Measurements from ENCODE around the gene HDAC4.
"Not testable (repeated sequence)": the region's sequence is repeated elsewhere in the genome, so short reads cannot be mapped to it uniquely, and the experiment has no call there.

Gene HDAC4

GRCh38 chr2:239049421-239050251 lies 351.2 kb downstream of the HDAC4 start:
- DNase-seq, result no peak

- no peak for DNase-seq
These were observed 352.1 kb downstream of the HDAC4 start for GRCh38 chr2:239048736-239049135.

GRCh38 chr2:239047861-239048260 lies 353.0 kb downstream of the HDAC4 start:
- DNase-seq, result no peak

- DNase-seq, result no peak
These were observed 353.4 kb downstream of the HDAC4 start for GRCh38 chr2:239047420-239047819.

- no peak for DNase-seq
These were observed 354.0 kb downstream of the HDAC4 start for GRCh38 chr2:239046822-239047221.

- DNase-seq, result no peak
These were observed 356.5 kb downstream of the HDAC4 start for GRCh38 chr2:239044336-239044735.

- DNase-seq, result no peak
These were observed 357.5 kb downstream of the HDAC4 start for GRCh38 chr2:239043326-239043725.

- DNase-seq, result no peak
These were observed 358.1 kb downstream of the HDAC4 start for GRCh38 chr2:239042551-239043320.

- DNase-seq, result no peak
These were observed 358.8 kb downstream of the HDAC4 start for GRCh38 chr2:239042046-239042445.

- no peak for DNase-seq
These were observed 359.8 kb downstream of the HDAC4 start for GRCh38 chr2:239041062-239041461.

- no peak for DNase-seq
These were observed 360.6 kb downstream of the HDAC4 start for GRCh38 chr2:239040152-239040761.

- no peak for DNase-seq
These were observed 361.4 kb downstream of the HDAC4 start for GRCh38 chr2:239039479-239039861.

GRCh38 chr2:239038773-239039478 lies 361.9 kb downstream of the HDAC4 start:
- no peak for DNase-seq

- not testable (repeated sequence) for DNase-seq
These were observed 362.5 kb downstream of the HDAC4 start for GRCh38 chr2:239038284-239038683.

- no peak for DNase-seq
These were observed 363.3 kb downstream of the HDAC4 start for GRCh38 chr2:239037559-239037910.

GRCh38 chr2:239036819-239037558 lies 363.8 kb downstream of the HDAC4 start:
- DNase-seq, result no peak

GRCh38 chr2:239035997-239036731 lies 364.7 kb downstream of the HDAC4 start:
- no peak for DNase-seq

GRCh38 chr2:239035361-239035814 lies 365.4 kb downstream of the HDAC4 start:
- peak; percentile 46 to 62 for DNase-seq

- no peak for DNase-seq
These were observed 366.1 kb downstream of the HDAC4 start for GRCh38 chr2:239034561-239035341.

GRCh38 chr2:239033801-239034560 lies 366.8 kb downstream of the HDAC4 start:
- no peak for DNase-seq
